ENCODE data around the gene PFKFB2.

Gene PFKFB2

DNA sequence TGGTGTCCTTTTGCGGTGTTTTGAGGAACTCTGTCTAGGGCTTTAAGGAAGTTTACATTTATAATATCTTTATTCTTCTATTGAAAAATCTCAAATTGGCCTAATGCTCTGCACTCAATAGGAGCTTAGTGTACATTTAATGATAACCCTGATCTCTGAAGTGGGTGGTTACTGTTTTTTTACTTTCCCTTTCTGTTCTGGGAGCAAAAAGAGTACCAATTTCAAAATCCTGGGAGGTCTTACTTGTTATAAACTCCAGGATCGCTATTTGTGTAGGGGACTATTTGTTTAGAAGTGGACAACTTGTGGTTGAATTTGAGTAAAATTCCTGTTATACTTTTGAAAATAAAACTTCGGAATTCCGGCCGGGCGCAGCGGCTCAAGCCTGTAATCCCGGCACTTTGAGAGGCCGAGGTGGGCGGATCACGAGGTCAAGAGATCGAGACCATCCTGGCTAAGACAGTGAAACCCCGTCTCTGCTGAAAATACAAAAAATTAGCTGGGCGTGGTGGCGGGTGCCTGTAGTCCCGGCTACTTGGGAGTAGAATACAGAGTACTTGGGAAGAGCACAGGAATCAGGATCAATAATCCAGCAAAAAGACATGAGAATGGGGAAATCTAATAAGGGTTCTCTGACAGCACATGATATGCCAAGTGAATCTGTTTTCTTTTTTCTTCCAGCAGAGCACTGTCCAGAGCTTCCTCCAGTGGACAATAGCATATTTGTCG, 36.7 kb downstream of the PFKFB2 start:
- DNase-seq (ENCODE audit: low spot score) = no peak

DNA sequence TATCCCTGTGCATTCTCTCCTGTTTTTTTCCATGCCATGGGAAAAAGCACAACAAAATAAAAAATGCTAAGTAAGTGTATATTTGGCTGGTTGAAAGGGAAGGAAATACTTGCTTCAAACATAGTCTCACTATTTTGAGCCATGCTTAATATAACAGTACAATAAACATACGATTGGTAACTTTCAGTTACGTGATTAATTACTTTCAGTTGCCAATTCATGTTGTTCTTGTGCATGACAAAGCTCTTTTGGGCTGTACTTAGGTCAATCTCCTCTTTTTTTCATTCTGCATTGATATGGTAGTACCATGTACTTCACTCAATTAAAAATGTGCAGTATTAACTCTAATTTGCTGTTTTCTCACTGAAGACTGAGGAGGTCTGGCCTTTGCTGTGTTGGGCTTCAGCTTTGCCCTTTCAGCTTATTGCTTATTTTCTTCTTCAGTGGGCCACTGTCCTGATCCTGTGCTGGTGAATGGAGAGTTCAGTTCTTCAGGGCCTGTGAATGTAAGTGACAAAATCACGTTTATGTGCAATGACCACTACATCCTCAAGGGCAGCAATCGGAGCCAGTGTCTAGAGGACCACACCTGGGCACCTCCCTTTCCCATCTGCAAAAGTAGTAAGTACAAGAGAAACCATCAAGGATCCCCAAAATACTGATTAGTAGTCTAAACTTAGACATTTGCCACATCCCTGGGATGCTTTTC, 38.3 kb downstream of the PFKFB2 start:
- DNase-seq (ENCODE audit: low spot score) = no peak

- no peak for DNase-seq (ENCODE audit: low spot score)
Measured at GRCh38 chr1:207093944-207094343, 40.9 kb downstream of the PFKFB2 start.

DNA sequence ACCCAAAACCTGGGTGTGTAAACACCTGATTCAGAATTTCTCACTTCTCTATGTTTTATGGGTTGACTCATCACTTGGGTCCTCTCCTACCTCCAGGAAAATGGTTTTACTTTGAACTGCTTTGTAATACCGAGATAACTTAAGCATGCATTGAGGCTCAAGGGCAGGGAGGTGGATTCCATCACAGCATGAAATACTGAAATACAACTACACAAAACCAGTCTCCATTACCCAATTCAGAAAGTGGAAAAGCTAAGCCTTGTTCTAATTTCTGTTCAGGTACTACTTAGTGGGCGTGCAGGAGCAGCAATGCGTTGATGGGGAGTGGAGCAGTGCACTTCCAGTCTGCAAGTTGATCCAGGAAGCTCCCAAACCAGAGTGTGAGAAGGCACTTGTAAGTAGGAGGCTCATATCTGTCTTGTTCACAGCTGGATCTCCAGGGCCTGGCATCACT, 44.8 kb downstream of the PFKFB2 start:
- no peak for DNase-seq (ENCODE audit: low spot score)

DNA sequence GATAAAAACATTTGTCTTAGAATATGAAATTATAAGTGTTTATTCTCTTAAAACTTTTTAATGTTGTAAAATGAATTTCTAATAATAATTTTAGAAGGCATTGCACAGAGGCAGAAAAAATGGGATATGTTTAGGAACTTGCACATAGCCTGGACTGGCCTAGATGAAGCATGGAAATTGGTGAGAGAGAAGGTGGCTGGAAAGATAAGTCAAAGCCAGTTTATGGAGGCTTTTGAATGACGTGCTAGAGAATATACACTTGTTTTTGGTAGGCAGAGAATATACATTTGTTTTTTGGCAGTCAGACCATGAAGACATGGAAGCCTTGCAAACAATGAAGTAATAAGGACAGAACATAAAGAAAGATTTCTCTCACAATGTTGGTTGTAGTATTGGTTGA, 48.6 kb downstream of the PFKFB2 start:
- no peak for DNase-seq (ENCODE audit: low spot score)

DNA sequence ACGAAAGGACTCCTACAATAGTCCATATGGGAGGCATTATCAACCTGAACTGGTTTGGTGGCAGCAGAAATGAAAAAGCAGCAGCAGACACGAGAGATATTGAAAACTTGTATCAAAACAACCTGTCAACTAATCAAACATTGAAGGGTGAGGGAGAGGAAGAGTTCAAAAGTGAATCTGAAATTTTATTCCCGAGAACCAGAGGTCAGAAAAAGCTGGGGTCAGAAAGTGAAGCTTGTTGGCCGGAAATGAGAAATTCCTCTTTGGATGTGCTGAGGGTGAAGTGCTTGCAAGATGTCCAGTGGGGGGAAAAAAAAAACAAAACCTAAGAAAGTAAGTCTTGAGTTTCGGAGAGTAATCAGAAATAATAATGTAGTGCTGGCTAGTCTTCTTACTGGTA, 49.1 kb downstream of the PFKFB2 start:
- no peak for DNase-seq (ENCODE audit: low spot score)

DNA sequence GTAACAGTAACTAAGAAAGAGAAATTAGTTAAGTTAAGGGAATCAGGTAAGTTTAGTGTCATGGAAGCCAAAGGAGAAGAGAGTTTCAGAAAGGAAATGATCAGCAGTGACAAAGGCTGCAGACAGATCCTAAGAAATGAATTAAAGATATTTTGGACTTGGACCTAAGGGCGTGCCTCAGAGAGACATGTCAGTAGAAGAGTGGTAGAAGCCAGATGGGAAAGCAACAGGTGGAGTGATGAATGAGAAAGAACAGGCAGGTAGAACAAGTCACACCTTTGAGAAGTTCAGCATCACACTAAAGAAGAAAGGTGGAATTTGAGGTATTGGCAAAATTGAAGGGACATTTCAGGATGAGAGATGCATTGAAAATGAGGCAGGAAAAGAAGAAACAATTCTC, 49.6 kb downstream of the PFKFB2 start:
- no peak for DNase-seq (ENCODE audit: low spot score)

GRCh38 chr1:207103892-207104373, 50.9 kb downstream of the PFKFB2 start, which contains the start of gene C4BPA:
C4BPA (plus strand) TSS chr1:207104233; CDS start chr1:207113026, 8,793 bp downstream.
- no peak for DNase-seq (ENCODE audit: low spot score)

GRCh38 chr1:207109004-207109403, 55.9 kb downstream of the PFKFB2 start:
- DNase-seq (ENCODE audit: low spot score) = peak; percentile 7

GRCh38 chr1:207112616-207113296, 59.7 kb downstream of the PFKFB2 start:
- DNase-seq (ENCODE audit: low spot score) = no peak

DNA sequence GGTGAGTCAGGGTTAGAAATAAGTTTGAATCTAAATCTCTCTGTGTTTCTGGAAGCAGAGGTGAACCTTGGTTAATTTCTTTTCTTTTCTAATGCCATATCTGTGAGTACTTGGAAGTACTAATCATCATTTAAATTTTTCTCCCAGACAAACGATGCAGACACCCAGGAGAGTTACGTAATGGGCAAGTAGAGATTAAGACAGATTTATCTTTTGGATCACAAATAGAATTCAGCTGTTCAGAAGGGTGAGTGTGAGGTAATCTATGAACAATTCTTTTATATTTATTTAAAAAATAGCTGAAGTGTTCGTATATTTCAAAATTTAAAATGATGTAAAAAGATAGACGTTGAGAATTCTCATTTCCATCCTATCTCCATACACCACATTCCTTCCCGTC, 62.2 kb downstream of the PFKFB2 start:
- no peak for DNase-seq (ENCODE audit: low spot score)

- DNase-seq (ENCODE audit: low spot score) = no peak
Measured at GRCh38 chr1:207124389-207124788, 71.3 kb downstream of the PFKFB2 start.

GRCh38 chr1:207128336-207128921, 75.4 kb downstream of the PFKFB2 start:
- no peak for DNase-seq (ENCODE audit: low spot score)

DNA sequence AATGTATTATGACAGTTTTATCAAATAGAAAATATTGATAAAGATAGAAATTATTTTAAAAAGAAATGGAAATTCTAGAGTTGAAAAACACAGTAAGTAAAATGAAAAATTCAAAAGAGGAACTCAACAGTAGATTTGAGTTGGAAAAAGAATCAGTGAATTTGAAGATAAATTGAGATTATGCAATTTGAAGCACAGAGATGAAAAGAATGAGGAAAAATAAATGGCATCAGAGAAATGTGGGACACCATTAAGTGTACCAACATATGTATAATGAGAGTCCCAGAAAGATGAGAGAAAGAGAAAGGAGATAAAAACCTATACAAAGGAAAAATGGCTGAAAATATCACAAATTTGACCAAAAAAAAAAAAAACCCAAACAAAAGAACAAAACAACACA, 76.0 kb downstream of the PFKFB2 start:
- no peak for DNase-seq (ENCODE audit: low spot score)

Data from AG08395 (cell line).